Medulla oblongata (tissue), 1 donor: ENCODE data around the gene HAUS8.
"Not testable (repeated sequence)": the region's sequence is repeated elsewhere in the genome, so short reads cannot be mapped to it uniquely, and the experiment has no call there.

Source experiments
- DNase-seq: peaks from one replicate; pipeline ENCODE4 v3.0.0-alpha.2; 2015; ENCODE audit errors: extremely low spot score

Gene HAUS8

GRCh38 chr19:17075035-17075863 lies at the start of gene HAUS8, which contains the start of gene MYO9B:
Gene HAUS8, minus strand, starts transcription at chr19:17075452. Its CDS starts 30 bp downstream, at chr19:17075422.
Gene MYO9B, plus strand, starts transcription at chr19:17075777. Its CDS starts 25,941 bp downstream, at chr19:17101718.
- peak; percentile 99 for DNase-seq

- no peak for DNase-seq
Observed at GRCh38 chr19:17124025-17124424, 48.8 kb upstream of the HAUS8 start.

GRCh38 chr19:17123041-17123440 lies 47.8 kb upstream of the HAUS8 start:
- DNase-seq: no peak

GRCh38 chr19:17121736-17122293 lies 46.6 kb upstream of the HAUS8 start:
- DNase-seq: no peak

- DNase-seq: no peak
Observed at GRCh38 chr19:17118957-17119356, 43.7 kb upstream of the HAUS8 start.

- DNase-seq: peak; percentile 71
Observed at GRCh38 chr19:17116996-17117702, 41.9 kb upstream of the HAUS8 start.

- DNase-seq: no peak
Observed at GRCh38 chr19:17114414-17114831, 39.2 kb upstream of the HAUS8 start.

GRCh38 chr19:17113127-17113785 lies 38.0 kb upstream of the HAUS8 start:
- no peak for DNase-seq

GRCh38 chr19:17112700-17113099 lies 37.4 kb upstream of the HAUS8 start:
- DNase-seq: peak; percentile 73

- no peak for DNase-seq
Observed at GRCh38 chr19:17112271-17112670, 37.0 kb upstream of the HAUS8 start.

- no peak for DNase-seq
Observed at GRCh38 chr19:17111766-17112165, 36.5 kb upstream of the HAUS8 start.

- no peak for DNase-seq
Observed at GRCh38 chr19:17110599-17110966, 35.3 kb upstream of the HAUS8 start.

GRCh38 chr19:17109962-17110598 lies 34.8 kb upstream of the HAUS8 start:
- peak; percentile 81 for DNase-seq

- no peak for DNase-seq
Observed at GRCh38 chr19:17109300-17109699, 34.0 kb upstream of the HAUS8 start.

- no peak for DNase-seq
Observed at GRCh38 chr19:17108453-17108784, 33.2 kb upstream of the HAUS8 start.

- peak; percentile 60 for DNase-seq
Observed at GRCh38 chr19:17107546-17108452, 32.5 kb upstream of the HAUS8 start.

GRCh38 chr19:17106964-17107363 lies 31.7 kb upstream of the HAUS8 start:
- DNase-seq: not testable (repeated sequence)

GRCh38 chr19:17105556-17105955 lies 30.3 kb upstream of the HAUS8 start:
- no peak for DNase-seq

GRCh38 chr19:17104679-17105078 lies 29.4 kb upstream of the HAUS8 start:
- DNase-seq: no peak

- DNase-seq: no peak
Observed at GRCh38 chr19:17103177-17103576, 27.9 kb upstream of the HAUS8 start.
